Measurements from ENCODE around the gene TSKS.

GRCh38 chr19:49690079-49690655 is 72.9 kb downstream of the TSKS start:
- TF ChIP-seq CTCF (IDR thresholded peaks at IDR 0.05) (no peak), POLR2A (IDR thresholded peaks at IDR 0.05; ENCODE audit: low read depth) (no peak), EP300 (IDR thresholded peaks at IDR 0.05) (no peak), POLR2AphosphoS5 (IDR thresholded peaks at IDR 0.05) (no peak)
